ENCODE measurements around the gene APBA3. TPM values are rescaled to one million over a fixed set of nuclear protein-coding genes. Genes with fewer than 3 reads are reported as not detected.

Gene APBA3
- total RNA-seq, 1 donor from 2014 or later = 51.2 TPM

DNA sequence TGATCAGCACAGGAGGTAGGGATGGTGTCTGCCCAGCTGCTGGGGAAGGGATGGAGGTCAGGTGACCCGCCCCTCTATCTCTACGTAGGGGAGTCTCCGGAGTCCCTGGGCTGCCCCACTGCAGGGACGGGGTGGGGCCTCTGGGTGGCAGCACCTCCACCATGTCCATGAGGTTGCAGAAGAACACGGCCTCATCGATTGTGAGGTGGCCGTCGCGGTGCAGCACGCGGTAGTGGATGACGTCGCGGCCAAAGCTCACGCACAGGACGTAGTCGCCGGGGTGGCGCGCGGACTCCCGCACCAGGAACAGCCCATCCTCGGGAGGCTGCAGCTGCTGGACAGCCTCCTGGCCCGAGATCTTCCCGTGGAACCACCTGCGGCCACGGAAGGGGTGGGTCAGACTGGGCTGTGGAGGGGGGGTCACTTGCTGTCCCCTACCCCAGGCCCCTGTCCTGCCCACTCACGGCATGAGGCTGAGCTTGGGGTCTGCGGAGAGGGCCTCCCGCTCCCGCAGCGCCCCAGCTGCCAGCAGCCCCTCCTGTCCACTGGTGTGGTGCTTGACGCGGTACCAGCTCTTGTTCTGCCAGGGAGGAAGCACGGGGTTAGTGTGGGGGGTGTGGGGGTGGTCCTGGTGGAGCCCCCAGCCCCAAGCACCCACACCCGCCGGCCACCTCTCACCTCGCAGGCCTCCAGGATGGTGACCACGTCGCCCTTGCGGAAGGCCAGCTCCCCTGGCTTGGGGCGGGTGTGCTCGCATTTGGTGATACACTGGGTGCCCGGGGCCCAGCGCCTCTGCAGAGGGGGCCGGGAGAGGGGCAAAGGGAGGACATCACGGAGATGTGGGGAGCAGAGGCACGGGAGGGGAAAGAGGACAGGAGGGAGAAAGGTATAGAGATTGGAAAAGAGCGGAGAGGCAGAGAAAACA is 22.4 kb upstream of the APBA3 start:
- TF ChIP-seq CTCF (IDR thresholded peaks at IDR 0.05) = no peak
- CTCF ChIA-PET = no interaction called here
- Mint-ChIP-seq H3K4me3 (no peak overlapping the region), H3K27ac (no peak overlapping the region), H3K4me1 (peaks cover 16% of the 10 kb centered on the region), H3K36me3 (ENCODE audit: low read depth) (peaks cover 10% of the 10 kb centered on the region), H3K27me3 (peaks cover 4% of the 10 kb centered on the region), H3K9me3 (peaks cover 13% of the 10 kb centered on the region)
- peak; percentile 51 for ATAC-seq (ENCODE audit: low read depth)
- intact Hi-C loops (cut with micrococcal nuclease) = loop anchor here (1.0 kb wide), 1 partner anchor 38 kb away; no protein-coding TSS in a partner anchor
- no peak for DNase-seq
- POLR2A ChIA-PET = no interaction called here

- CTCF ChIA-PET = no interaction called here
- no peak for DNase-seq
- POLR2A ChIA-PET = interaction anchor here (0.6 kb wide), 1 partner anchor 687 kb away, joined by 6 read pairs; no protein-coding TSS in a partner anchor
- no peak overlapping the region for H3K4me3 Mint-ChIP-seq
- H3K27ac Mint-ChIP-seq = no peak overlapping the region
- intact Hi-C loops (cut with micrococcal nuclease) = loop anchor here (1.0 kb wide), 1 partner anchor 39 kb away; no protein-coding TSS in a partner anchor
- no peak for ATAC-seq (ENCODE audit: low read depth)
- H3K9me3 Mint-ChIP-seq = peaks cover 13% of the 10 kb centered on the region
- H3K4me1 Mint-ChIP-seq = peaks cover 15% of the 10 kb centered on the region
- peaks cover 10% of the 10 kb centered on the region for H3K36me3 Mint-ChIP-seq (ENCODE audit: low read depth)
- no peak for TF ChIP-seq CTCF (IDR thresholded peaks at IDR 0.05)
- peaks cover 4% of the 10 kb centered on the region for H3K27me3 Mint-ChIP-seq
These were observed 21.4 kb upstream of the APBA3 start for GRCh38 chr19:3782903-3783302.

DNA sequence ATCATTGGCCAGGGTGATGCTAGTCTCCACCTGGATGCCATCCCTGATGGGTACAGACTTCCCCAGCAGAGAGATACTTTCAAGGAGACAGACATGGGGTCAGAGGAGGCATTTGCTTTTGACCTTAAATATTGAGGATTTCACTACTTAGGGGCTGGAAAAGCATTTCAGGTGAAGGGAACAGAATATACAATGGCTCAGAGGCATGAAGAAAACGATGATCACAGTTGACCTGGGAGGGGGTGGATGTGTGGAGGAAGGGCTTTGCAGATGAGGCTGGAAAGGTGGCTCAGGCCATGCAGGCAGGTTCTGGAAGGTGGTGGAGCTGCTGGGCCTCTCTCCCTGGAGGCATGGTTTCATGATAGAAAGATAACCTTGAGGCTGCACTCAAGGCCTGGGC is 20.8 kb upstream of the APBA3 start:
- Mint-ChIP-seq H3K27me3 (peaks cover 4% of the 10 kb centered on the region), H3K27ac (no peak overlapping the region), H3K9me3 (peaks cover 13% of the 10 kb centered on the region), H3K36me3 (ENCODE audit: low read depth) (peaks cover 10% of the 10 kb centered on the region), H3K4me3 (no peak overlapping the region), H3K4me1 (peaks cover 15% of the 10 kb centered on the region)
- ATAC-seq (ENCODE audit: low read depth) (no peak), DNase-seq (no peak)
- intact Hi-C loops (cut with micrococcal nuclease) = no loop called here
- POLR2A ChIA-PET = interaction anchor here (0.6 kb wide), 1 partner anchor 687 kb away, joined by 6 read pairs; no protein-coding TSS in a partner anchor
- CTCF ChIA-PET = no interaction called here
- no peak for TF ChIP-seq CTCF (IDR thresholded peaks at IDR 0.05)

DNA sequence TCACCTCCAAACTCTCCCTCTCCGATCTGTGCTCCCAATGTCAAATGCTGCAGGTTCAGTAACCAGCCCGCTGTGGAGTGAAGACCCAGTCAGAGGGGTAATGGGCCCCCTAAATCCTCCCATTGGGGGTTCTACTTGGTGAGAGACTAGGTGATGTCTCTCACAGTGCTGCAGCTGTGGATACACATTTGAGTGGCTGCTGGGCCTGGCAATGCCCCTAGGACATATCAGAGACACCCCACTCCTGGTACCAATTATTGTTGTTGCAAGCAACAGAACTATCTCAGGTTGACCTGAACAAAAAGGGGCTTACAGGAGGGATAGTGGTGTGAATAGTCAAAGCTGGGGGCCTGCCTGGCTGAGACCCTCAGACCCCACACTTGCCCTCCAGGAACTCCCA is 20.1 kb upstream of the APBA3 start:
- Mint-ChIP-seq H3K27me3 (peaks cover 4% of the 10 kb centered on the region), H3K36me3 (ENCODE audit: low read depth) (peaks cover 10% of the 10 kb centered on the region), H3K4me1 (peaks cover 14% of the 10 kb centered on the region), H3K9me3 (peaks cover 13% of the 10 kb centered on the region), H3K27ac (no peak overlapping the region), H3K4me3 (no peak overlapping the region)
- no peak for TF ChIP-seq CTCF (IDR thresholded peaks at IDR 0.05)
- POLR2A ChIA-PET = no interaction called here
- intact Hi-C loops (cut with micrococcal nuclease) = no loop called here
- DNase-seq (no peak), ATAC-seq (ENCODE audit: low read depth) (no peak)
- CTCF ChIA-PET = no interaction called here

GRCh38 chr19:3780786-3781304 is 19.4 kb upstream of the APBA3 start:
- intact Hi-C loops (cut with micrococcal nuclease) = no loop called here
- DNase-seq (no peak), ATAC-seq (ENCODE audit: low read depth) (no peak)
- ChIA-PET POLR2A (interaction anchor here (0.7 kb wide), 1 partner anchor 18 kb away, joined by 3 read pairs; the partner anchor contains the start of gene MRPL54), CTCF (no interaction called here)
- TF ChIP-seq CTCF (IDR thresholded peaks at IDR 0.05) = no peak
- H3K4me3 Mint-ChIP-seq = no peak overlapping the region
- peaks cover 4% of the 10 kb centered on the region for H3K27me3 Mint-ChIP-seq
- peaks cover 13% of the 10 kb centered on the region for H3K4me1 Mint-ChIP-seq
- H3K27ac Mint-ChIP-seq = no peak overlapping the region
- peaks cover 13% of the 10 kb centered on the region for H3K9me3 Mint-ChIP-seq
- H3K36me3 Mint-ChIP-seq (ENCODE audit: low read depth) = peaks cover 10% of the 10 kb centered on the region
